ENCODE data around the gene ATP5PO.
"Not testable (repeated sequence)": the region's sequence is repeated elsewhere in the genome, so short reads cannot be mapped to it uniquely, and the experiment has no call there.

The ATP5PO gene

DNA sequence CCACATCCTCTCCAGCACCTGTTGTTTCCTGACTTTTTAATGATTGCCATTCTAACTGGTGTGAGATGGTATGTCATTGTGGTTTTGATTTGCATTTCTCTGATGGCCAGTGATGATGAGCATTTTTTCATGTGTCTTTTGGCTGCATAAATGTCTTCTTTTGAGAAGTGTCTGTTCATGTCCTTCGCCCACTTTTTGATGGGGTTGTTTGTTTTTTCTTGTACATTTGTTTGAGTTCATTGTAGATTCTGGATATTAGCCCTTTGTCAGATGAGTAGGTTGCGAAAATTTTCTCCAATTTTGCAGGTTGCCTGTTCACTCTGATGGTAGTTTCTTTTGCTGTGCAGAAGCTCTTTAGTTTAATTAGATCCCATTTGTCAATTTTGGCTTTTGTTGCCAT is 10.6 kb upstream of the ATP5PO start:
- not testable (repeated sequence) for H3K9me3 ChIP-seq (ENCODE audit: insufficient read depth, low read length); H3K9ac ChIP-seq (ENCODE audit: low read length); H2AFZ ChIP-seq (ENCODE audit: low read depth, low read length); H4K20me1 ChIP-seq (ENCODE audit: insufficient read depth, low read length); H3K79me2 ChIP-seq (ENCODE audit: low read length); H3K27ac ChIP-seq (ENCODE audit: low read length); H3K4me1 ChIP-seq (ENCODE audit: low read length); H3K27me3 ChIP-seq (ENCODE audit: low read depth, low read length); H3K4me2 ChIP-seq (ENCODE audit: low read length); H3K4me3 ChIP-seq (ENCODE audit: low read length); H3K36me3 ChIP-seq (replicated peaks; ENCODE audit: low read depth, low read length)

DNA sequence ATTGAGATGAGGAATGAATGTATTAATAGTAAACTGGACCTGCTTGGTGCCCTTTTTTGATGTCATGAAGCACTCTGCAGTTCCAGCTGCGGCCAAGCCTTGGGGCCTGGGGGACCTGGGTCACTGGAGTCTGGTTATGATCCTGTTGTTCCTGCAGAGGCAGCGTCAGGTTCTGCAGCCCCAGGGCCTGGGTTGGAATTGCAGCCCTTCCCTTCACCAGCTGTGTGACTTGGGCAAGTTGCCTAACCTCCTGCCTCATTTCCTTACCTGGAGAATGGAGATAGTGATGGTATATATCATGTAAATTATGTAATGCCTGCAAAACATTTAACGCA is 9.1 kb upstream of the ATP5PO start:
- no peak overlapping the region for H3K9ac ChIP-seq (ENCODE audit: low read length)
- no peaks in the 10 kb centered on the region for H3K9me3 ChIP-seq (ENCODE audit: insufficient read depth, low read length)
- H3K4me2 ChIP-seq (ENCODE audit: low read length) = no peak overlapping the region
- no peaks in the 10 kb centered on the region for H4K20me1 ChIP-seq (ENCODE audit: insufficient read depth, low read length)
- peaks cover 14% of the 10 kb centered on the region for H3K4me1 ChIP-seq (ENCODE audit: low read length)
- no peaks in the 10 kb centered on the region for H3K27me3 ChIP-seq (ENCODE audit: low read depth, low read length)
- no peaks in the 10 kb centered on the region for H3K79me2 ChIP-seq (ENCODE audit: low read length)
- no peaks in the 10 kb centered on the region for H3K36me3 ChIP-seq (replicated peaks; ENCODE audit: low read depth, low read length)
- TF ChIP-seq, protein P1, sequence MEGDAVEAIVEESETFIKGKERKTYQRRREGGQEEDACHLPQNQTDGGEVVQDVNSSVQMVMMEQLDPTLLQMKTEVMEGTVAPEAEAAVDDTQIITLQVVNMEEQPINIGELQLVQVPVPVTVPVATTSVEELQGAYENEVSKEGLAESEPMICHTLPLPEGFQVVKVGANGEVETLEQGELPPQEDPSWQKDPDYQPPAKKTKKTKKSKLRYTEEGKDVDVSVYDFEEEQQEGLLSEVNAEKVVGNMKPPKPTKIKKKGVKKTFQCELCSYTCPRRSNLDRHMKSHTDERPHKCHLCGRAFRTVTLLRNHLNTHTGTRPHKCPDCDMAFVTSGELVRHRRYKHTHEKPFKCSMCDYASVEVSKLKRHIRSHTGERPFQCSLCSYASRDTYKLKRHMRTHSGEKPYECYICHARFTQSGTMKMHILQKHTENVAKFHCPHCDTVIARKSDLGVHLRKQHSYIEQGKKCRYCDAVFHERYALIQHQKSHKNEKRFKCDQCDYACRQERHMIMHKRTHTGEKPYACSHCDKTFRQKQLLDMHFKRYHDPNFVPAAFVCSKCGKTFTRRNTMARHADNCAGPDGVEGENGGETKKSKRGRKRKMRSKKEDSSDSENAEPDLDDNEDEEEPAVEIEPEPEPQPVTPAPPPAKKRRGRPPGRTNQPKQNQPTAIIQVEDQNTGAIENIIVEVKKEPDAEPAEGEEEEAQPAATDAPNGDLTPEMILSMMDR (IDR thresholded peaks at IDR 0.05; ENCODE audit: low read depth, low read length) = no peak
- TF ChIP-seq EZH2phosphoT487 (IDR thresholded peaks at IDR 0.05; ENCODE audit: low read depth) = no peak
- H2AFZ ChIP-seq (ENCODE audit: low read depth, low read length) = no peak overlapping the region
- H3K4me3 ChIP-seq (ENCODE audit: low read length) = no peak overlapping the region
- H3K27ac ChIP-seq (ENCODE audit: low read length) = no peak overlapping the region

DNA sequence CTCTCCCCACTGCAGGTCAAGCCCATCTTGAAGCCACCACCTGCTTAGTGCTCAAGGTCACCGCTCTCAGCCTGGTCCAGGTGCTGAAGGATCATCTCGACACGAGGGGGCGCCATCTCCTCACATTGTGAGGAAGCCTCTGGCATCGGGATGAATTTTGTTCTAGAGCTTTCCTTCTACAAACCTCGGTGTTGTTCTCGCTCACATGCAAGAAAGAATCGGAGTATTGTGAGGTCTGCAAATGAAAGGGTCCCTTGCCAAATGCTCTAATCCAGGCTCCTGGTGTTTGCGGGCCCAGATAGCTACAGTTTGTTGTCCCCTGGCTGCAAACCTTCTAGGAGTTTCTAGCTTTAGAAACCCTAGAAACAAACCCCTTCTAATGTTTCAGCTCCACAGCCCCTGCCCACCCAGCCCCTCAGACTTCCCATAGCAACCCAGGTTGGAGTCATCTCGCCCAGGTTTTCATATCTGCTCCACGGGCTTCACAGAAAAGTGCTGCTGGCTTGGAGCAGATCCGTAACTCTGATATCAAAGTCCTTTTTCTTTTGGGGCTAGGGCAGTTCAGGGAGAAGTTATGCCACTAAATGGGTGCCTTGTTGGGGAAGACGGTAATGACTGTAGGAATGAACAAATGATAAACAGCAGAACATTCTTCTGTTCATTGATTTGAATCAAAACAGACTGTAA is 8.6 kb upstream of the ATP5PO start:
- Histone ChIP-seq H3K36me3 (replicated peaks; ENCODE audit: low read depth, low read length) (no peaks in the 10 kb centered on the region), H3K4me3 (ENCODE audit: low read length) (peak overlapping the region; percentile 50), H3K9ac (ENCODE audit: low read length) (peak overlapping the region; percentile 19; the same call in 1 of the 2 replicates), H3K9me3 (ENCODE audit: insufficient read depth, low read length) (no peaks in the 10 kb centered on the region), H4K20me1 (ENCODE audit: insufficient read depth, low read length) (no peaks in the 10 kb centered on the region), H3K4me1 (ENCODE audit: low read length) (peaks cover 14% of the 10 kb centered on the region), H2AFZ (ENCODE audit: low read depth, low read length) (peak overlapping the region; percentile 89), H3K27ac (ENCODE audit: low read length) (no peak overlapping the region), H3K4me2 (ENCODE audit: low read length) (peak overlapping the region; percentile 78), H3K79me2 (ENCODE audit: low read length) (no peaks in the 10 kb centered on the region), H3K27me3 (ENCODE audit: low read depth, low read length) (no peaks in the 10 kb centered on the region)
- TF ChIP-seq, protein P1 (IDR thresholded peaks at IDR 0.05; ENCODE audit: low read depth, low read length) = peak; percentile 87
- no peak for TF ChIP-seq EZH2phosphoT487 (IDR thresholded peaks at IDR 0.05; ENCODE audit: low read depth)

DNA sequence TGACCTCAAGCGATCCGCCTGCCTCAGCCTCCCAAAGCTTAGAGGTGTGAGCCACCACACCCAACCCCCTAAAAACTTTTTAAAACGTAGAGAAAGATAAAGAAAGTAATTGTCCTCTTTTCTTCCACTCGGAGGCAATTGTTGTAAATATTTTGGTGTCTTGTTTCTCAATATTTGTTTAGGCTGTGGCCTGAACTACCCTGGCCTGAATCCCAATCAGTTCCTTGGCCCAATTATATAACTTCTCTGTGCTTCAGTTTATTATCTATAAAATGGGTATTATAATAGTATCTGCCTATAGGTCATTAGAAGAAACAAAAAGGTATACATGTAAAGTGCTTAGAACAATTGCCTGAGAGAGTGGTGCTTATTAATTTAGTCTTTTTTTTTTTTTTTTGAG is 1.8 kb upstream of the ATP5PO start:
- no peak overlapping the region for H3K4me2 ChIP-seq (ENCODE audit: low read length)
- H2AFZ ChIP-seq (ENCODE audit: low read depth, low read length) = no peak overlapping the region
- H3K4me1 ChIP-seq (ENCODE audit: low read length) = peaks cover 21% of the 10 kb centered on the region
- H3K27me3 ChIP-seq (ENCODE audit: low read depth, low read length) = no peaks in the 10 kb centered on the region
- no peaks in the 10 kb centered on the region for H3K9me3 ChIP-seq (ENCODE audit: insufficient read depth, low read length)
- peaks cover 8% of the 10 kb centered on the region for H3K36me3 ChIP-seq (replicated peaks; ENCODE audit: low read depth, low read length)
- H4K20me1 ChIP-seq (ENCODE audit: insufficient read depth, low read length) = no peaks in the 10 kb centered on the region
- peaks cover 29% of the 10 kb centered on the region for H3K79me2 ChIP-seq (ENCODE audit: low read length)
- TF ChIP-seq, protein P1 (IDR thresholded peaks at IDR 0.05; ENCODE audit: low read depth, low read length) = no peak
- no peak for TF ChIP-seq EZH2phosphoT487 (IDR thresholded peaks at IDR 0.05; ENCODE audit: low read depth)
- H3K27ac ChIP-seq (ENCODE audit: low read length) = no peak overlapping the region
- H3K9ac ChIP-seq (ENCODE audit: low read length) = no peak overlapping the region
- no peak overlapping the region for H3K4me3 ChIP-seq (ENCODE audit: low read length)
